GM19239 (cell line): ENCODE measurements around the gene VMP1.

Source experiments
- DNase-seq: peaks from one replicate; pipeline ENCODE4 v3.0.0; 2011; ENCODE audit warnings: low spot score; ENCODE audit not compliant: insufficient read length
- FAIRE-seq: peaks from 2 replicates; lab custom pipeline; 2011; peaks lifted over from hg19 to GRCh38; lab: Jason Lieb, UNC

VMP1 gene

DNA sequence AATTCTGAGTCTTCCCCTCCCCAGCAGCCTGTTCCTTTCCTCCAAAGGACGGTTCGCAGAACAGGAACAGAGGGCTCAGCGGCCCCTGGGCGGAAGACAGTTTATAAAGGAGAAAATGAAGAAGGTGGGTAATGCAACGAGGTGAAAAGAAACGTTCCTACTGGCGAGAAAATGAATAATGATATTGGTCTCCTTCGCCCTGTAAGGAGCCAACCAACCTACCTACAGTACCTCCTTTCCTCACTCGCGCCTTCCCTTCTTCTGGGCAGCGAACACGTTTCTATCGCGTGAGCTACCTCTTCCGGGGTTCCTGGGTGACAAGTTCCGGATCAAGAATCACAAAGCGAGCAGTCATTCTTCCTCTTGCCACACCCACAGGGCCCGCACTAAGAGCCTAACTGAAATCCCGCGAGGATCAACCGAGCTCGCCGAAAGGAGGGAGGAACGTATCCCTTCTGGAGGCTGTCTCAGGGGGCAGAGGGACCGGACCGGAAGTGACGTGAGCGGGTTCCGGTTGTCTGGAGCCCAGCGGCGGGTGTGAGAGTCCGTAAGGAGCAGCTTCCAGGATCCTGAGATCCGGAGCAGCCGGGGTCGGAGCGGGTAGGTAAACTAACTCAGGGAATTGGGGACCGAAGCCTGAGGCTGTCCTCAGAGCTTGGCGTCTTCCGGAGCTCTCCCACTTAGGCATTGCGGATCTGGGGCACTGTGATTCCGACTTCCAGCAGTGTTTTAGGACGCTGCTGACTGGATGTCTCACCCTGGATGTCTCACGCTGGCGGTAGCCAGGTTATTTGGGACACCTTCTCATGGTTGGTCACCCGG, at the start of gene VMP1, which contains the start of gene PTRH2:
Gene VMP1 (plus strand): TSS at position 506 of the 822 bp plus-strand sequence. CDS start 23,793 bp downstream, outside the sequence.
Gene PTRH2 (minus strand): TSS at position 282 of the 822 bp plus-strand sequence. CDS start 9,452 bp downstream, outside the sequence.
- FAIRE-seq (peak; percentile 98), DNase-seq (peak; percentile 90)

DNA sequence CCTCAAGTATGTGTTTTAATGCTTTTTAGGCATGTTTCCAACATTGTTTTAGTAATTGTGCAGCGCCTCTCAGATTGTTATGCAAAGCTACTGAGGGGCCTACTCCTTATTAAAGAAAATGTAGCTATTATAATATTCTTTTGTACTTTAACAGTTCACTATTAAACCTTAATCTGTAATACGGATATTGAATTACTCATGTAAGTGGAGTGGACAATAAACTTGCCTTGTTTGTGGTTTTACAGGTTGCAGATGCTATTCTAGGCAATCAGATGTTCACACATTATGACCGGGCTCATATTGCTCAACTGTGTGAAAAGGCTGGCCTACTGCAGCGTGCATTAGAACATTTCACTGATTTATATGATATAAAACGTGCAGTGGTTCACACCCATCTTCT, 41.2 kb upstream of the VMP1 start:
- FAIRE-seq (no peak), DNase-seq (no peak)

DNA sequence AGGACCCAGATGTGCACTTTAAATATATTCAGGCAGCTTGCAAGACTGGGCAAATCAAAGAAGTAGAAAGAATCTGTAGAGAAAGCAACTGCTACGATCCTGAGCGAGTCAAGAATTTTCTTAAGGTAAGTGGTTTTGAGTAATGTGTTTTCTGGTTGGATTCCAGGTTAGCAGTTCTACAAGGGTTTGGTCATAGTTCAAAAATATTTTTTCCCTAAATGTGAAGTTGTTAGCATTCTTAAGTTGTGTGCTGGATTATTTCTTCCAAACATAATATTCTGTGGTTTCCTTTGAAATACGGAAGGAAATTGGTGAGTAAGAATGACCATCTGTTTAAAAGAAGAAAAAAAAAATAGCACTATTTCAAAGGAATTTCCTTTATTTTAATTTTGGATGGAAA, 38.6 kb upstream of the VMP1 start:
- FAIRE-seq (peak; percentile 78), DNase-seq (no peak)

DNA sequence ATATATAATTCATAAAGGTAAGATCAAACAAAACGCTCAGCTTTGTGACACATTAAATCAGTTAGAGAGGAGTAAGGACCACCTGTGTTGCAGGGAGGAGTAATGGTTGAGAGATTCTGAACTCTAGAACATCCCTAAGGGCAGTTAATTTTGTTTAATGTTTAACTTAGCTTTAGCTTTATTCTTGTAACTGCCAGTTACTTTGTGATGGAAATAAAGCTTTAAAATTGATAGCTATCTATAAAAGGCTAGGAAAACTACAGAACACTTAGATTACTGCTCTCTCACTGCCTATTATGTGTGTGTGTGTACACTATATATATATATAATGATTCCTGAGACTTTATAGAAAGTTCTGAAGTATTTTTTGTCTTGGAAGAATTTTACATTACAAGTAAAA, 38.0 kb upstream of the VMP1 start:
- peak; percentile 84 for FAIRE-seq
- peak; percentile 14 for DNase-seq

DNA sequence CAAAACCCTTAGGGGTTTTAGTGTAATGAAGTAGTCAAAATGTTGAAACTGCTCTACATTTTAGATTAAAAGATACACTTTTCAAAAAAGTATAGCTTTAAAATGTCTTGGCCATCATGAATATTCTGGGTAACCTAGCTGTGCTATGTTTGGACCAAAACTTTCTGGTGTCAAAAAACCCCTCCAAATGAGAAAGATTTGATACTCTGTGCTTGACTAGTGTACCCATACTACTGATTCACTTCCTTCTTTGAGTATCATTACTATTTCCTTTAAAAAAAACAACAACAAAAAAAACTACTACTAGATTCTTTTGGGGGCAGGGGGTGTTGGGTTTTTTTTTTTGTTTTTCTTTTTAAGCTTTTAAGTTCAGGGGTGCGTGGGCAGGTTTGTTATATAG, 37.5 kb upstream of the VMP1 start:
- DNase-seq (no peak), FAIRE-seq (peak; percentile 84)

DNA sequence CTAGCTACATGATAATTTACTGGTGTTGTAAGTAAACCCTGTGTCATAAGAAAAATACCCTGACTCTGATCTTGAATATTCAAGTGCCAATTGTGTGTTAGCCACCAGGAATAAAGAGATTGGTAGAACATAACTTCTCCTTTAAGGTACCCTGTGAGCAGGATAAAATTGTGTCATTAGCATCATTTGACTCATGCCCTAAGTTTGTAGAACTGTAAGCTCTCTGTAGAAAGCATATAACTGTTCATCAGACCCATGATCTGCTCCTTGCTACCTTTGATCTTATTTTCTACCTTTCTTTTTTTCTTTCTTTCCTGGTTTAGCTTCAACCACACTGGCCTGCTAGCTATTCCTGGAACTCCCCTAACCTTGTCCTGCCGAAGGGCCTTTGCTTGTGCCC, 36.1 kb upstream of the VMP1 start:
- DNase-seq (no peak), FAIRE-seq (no peak)

DNA sequence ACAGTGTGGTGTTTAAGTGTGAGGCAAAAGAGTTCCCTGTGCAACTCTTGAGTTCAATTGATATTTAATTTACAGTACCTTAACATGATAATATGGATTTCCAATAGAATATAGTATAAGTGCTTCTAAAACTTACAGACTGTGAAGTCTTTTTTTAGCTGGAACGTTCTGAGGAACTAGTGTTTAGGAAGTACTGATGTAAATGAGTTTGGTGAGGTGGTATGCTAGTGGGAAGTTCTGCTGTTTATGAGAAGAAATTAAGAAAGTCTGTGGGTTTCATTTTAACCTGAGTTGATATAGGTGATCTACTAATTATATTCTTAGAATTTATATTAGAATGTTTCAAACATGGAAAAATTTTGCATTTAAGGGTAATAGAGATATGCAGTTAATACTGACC, 32.2 kb upstream of the VMP1 start:
- DNase-seq, result no peak
- no peak for FAIRE-seq

DNA sequence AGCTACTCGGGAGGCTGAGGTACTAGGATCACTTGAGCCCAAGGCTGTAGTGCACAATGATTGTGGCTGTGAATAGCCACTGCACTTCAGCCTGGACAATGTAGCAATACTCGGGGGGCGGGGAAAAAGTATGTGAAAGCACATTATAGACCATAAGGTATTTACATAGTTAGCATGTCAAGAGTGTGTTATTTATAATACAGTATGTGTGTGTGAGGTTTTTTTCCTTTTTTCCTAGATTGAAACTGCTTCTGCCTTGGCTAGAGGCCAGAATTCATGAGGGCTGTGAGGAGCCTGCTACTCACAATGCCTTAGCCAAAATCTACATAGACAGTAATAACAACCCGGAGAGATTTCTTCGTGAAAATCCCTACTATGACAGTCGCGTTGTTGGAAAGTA, 30.7 kb upstream of the VMP1 start:
- no peak for DNase-seq
- no peak for FAIRE-seq

DNA sequence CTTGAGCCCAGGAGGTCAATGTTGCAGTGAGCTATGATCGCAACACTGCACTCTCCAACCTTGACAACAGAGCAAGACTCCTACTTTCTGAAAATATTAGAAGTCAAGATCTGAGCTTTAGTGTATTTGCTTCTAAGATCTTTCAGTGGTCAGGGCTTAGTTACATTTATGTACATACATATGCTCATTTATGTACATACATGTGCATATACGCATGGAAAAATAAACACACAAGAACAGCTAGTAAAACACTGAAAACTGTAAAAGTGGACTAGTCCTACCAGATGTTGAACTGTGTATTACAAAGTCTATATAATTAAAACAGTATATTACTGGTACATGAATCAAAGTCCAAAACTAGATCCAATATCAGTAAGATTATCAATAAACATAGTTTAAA, 28.5 kb upstream of the VMP1 start:
- FAIRE-seq (no peak), DNase-seq (no peak)

DNA sequence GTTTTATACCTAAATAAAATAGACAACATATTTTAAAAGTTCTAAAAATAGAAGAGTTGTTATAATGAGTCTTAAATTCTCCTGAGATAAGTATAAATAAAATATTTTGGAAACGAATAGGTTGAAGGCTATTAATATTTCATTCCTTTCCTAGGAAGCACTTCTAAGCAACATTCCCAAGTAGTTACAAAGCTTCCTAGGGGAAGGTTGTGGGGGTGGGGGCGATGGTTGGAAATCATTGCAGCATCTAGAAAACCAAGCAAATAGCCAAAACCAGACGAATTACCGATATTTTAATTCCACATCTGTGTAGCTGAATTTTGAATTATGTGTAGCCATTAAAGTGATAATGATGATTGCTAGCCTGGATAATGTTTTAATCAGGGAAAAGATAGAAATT, 27.1 kb upstream of the VMP1 start:
- no peak for FAIRE-seq
- no peak for DNase-seq

DNA sequence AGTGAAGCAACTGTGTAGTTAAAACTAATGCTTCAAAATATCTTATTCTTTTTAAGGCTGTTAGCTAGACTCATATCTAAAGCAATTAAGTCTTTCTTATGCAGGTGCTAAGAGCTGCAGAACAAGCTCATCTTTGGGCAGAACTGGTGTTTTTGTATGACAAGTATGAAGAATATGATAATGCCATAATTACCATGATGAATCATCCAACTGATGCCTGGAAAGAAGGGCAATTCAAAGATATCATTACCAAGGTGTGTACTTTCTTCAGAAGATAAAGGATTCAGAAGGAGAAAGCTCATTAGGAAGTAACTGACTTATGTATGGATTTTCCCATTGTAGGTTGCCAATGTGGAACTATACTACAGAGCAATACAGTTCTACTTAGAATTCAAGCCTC, 24.2 kb upstream of the VMP1 start:
- DNase-seq (no peak), FAIRE-seq (no peak)

DNA sequence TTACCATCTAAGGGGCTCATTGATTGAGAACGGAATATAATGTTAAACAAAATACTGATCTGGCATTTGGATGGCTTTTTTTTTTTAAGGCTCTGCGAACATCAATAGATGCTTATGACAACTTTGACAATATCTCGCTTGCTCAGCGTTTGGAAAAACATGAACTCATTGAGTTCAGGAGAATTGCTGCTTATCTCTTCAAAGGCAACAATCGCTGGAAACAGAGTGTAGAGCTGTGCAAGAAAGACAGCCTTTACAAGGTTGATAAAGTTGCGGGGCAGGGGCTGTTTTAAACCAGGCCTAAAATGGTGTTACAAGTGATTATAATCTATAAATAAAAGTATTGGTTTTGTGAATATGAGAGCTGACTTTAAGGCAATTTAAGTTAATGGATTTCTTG, 22.5 kb upstream of the VMP1 start:
- FAIRE-seq, result no peak

DNA sequence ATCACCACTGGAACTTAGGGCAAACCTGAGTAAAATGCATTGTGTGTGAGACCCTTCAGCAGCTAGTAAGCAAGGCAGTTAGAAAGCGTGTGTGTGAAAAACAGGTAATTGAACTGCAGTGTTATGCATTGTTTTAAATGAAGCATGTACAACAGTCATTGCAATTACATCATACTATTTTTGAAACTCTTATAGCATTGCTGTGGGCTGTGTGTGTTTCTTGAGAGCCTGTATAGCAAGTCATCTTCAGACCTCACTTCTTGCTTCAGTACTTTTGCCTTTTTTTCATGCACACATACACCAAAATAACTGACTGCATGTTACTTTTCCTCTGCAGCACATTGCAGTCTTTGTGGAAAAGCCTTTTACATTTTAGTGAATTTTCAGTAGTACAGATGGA, 19.4 kb upstream of the VMP1 start:
- DNase-seq, result no peak
- no peak for FAIRE-seq

More for the DNA sequence above, 22.5 kb upstream of the VMP1 start:
- DNase-seq, result no peak

DNA sequence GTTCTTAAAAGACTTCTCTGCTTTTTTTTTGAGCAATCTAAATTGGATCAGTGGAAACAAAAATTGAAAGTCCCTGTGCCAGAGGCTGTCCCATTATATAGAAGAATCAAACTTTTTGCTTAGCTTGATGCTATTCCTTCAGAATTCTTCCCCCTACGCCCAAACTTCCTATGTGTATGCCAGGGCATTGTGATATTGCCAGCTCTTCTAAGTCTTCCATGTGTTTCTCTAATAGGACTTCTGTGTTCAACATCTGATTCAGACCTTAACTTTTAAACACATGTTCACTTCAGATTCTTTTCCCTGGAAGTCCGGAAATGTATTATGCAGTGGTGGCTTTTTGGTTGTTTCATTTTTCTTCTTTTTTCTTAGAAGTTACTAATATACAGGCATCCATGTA, 19.0 kb upstream of the VMP1 start:
- DNase-seq (no peak), FAIRE-seq (no peak)

DNA sequence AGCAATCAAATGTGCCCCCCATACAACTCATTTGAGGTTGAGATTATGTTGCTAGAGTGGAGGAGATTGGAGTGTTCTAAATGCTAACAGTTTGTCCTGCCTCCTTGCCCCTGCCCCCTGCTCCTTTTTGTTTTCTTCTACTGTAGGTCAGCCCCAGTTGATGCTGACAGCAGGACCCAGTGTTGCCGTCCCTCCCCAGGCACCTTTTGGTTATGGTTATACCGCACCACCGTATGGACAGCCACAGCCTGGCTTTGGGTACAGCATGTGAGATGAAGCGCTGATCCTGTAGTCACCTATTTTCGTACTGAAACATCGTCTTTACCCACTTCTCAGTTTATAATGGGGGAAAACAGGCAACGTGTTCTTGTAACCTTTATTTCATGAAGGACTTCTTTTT, 13.9 kb upstream of the VMP1 start:
- DNase-seq, result no peak
- FAIRE-seq, result no peak

DNA sequence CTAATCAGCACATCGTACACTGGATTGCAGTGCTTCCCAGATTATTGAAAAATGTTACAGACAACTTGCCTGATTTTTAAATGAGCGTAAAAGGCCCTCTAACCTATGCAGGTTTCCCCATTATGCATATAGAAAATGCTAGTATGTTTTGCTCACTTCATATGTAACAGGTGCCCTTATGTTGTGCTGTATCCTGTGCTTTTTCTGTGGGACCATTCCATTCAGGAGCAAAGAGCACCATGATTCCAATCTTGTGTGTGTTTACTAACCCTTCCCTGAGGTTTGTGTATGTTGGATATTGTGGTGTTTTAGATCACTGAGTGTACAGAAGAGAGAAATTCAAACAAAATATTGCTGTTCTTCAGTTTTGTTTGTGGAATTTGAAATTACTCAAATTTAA, 13.1 kb upstream of the VMP1 start:
- FAIRE-seq, result no peak
- no peak for DNase-seq

DNA sequence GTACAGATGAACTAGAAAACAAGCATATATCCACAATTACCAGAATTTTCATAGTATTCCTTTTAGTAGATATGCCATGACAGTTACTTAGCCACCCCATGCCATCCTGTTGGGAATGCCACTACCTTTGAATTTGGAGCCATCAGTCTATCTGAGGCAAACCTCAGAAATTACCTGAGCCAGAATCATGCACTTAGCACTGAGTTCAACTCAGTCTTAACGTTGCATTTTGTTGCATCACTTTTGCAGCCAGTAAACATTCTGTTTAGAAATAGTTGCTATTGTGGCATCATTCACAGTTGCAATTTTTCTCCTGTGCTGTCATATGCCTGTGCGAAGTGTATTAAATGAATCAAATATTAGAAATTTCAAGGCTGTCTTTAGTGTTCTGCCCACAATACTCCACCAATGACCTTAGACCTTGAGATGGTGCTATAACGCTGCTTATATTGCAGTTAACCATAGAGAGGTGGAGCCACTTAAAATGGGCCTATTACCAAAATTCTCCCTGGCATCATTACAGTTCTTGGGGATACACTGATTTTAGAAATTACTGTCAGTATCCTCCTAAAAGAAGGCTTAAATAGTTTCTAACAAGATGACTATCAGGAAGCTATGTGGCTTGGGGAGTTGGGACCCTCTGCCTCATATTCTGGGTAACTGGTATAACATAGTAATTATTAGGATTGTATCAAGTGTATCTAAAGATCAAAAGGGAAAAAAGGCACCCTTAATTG, 11.3 kb upstream of the VMP1 start:
- no peak for FAIRE-seq
- DNase-seq, result no peak

DNA sequence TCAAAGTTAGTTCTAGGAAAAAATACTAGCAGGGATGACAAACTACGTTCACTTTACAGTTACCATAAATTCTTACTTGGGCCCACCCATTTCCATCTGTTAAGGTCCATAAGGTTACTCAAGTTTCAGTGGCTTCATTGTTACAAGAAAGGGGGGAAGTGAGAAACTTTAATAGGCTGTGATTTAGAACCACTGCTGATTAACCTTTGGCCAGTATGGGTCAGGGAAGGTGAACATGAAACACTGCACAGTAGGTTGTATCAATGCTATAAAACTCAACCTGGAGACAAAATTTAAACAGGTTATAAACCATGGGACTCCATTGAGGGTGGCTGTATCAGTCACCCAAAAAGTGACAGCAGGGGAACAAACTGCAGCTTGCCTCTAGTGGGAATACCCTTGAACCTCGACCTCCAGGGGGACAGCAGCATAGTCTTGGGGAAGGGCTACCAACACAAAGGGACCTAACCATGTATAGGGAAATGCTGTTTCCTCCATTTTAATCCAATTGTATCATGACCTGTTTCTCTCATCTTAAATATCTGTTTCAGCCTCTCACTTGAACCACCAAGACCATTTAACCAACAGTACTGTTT, 10.7 kb upstream of the VMP1 start:
- FAIRE-seq (peak; percentile 58), DNase-seq (peak; percentile 12)

DNA sequence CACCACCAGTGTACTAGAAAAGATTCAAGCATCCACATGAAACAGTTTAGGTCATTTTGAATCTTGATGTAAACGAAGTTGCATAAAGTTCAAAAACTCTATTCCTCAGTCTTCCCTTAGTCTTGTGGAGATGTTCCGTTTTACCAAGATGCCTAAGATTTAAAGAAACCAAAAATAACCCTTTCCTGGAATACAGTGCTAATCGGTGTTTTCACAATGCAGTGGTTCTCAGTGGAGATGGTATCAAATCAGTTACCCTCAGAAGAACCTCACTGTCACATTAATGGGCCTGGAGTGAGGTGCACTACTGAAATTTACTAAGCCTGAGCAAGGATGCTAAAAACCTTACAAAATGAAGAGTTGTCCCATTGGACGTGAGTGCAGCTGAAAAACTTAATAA, 9.3 kb upstream of the VMP1 start:
- FAIRE-seq, result no peak
- DNase-seq, result no peak

DNA sequence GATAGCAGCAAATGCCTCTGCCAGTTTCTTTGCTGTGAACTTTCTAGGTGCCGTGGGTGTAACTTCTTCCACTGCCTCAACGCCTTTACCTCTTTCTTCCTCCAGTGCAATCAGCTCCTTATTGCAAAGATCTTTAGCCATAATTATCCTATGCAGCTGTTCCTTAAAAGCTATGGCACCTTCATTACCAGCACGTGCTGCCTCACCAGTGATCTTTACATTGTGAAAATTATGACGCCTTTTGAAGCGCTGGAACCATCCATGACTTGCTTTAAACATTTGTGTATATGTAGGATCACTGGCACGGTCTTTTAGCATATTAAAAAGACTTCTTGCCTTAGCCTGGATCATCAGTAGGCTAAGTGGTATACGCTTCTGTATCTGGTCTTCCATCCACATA, 8.2 kb upstream of the VMP1 start:
- DNase-seq (no peak), FAIRE-seq (no peak)

DNA sequence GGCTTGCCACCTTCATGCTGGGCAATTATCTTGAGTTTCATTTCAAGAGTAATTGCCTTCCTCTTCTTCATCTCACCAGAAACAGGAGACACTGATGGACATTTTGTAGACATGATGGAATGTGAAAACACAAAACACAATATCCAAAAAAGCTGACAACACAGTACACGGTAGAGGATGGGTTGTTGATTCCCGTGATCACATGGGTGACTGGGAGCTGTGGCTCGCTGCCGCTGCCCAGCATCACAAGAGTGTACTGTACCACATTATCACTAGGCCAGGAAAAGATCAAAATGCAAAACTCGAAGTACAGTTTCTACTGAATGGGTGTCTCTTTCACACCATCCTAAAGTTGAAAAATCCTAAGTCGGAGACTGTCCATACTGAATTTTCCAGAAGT, 7.7 kb upstream of the VMP1 start:
- DNase-seq, result no peak
- FAIRE-seq, result no peak
